Natural killer cell (primary cell): ENCODE results near the gene CLEC3B. TPM values are rescaled to one million over a fixed set of nuclear protein-coding genes. Genes with fewer than 3 reads are reported as not detected.
A peak's percentile ranks its signal among the peaks of the same experiment; 100 is the strongest.

Experiments used
- ATAC-seq, 3 donors: fragments of 150-1000 bp in 2 of 3; fragments of 200-7000 bp in 1 of 3; cut with Tn5 transposase; 1 replicate in 1 of 3; 2 replicates in 2 of 3; pipeline ENCODE4 v1.10.0; 2021; ENCODE audit warnings: mild to moderate bottlenecking in 2 of 3, moderate library complexity in 2 of 3
- DNase-seq, 2 donors: peaks; one replicate each; pipeline versions ENCODE4 v3.0.0 to v3.0.0-alpha.2; 2013 to 2021; ENCODE audit warnings: mixed read lengths in 1 of 2
- H3K27ac ChIP-seq: one replicate; pipeline ENCODE4 v1.5.1; 2013; ENCODE audit warnings: mild to moderate bottlenecking, low read length
- H3K27me3 ChIP-seq: one replicate; pipeline ENCODE4 v1.6.1; 2013; ENCODE audit warnings: low read length; ENCODE audit not compliant: control insufficient read depth, insufficient read depth
- H3K36me3 ChIP-seq: one replicate; pipeline ENCODE4 v1.6.1; 2013; ENCODE audit warnings: low read length; ENCODE audit not compliant: control insufficient read depth, insufficient read depth
- H3K4me1 ChIP-seq: one replicate; pipeline ENCODE4 v1.6.1; 2013; ENCODE audit warnings: low read length; ENCODE audit not compliant: control insufficient read depth, insufficient read depth
- H3K4me3 ChIP-seq: one replicate; pipeline ENCODE4 v1.5.1; 2013; ENCODE audit warnings: low read length
- H3K9me3 ChIP-seq: one replicate; pipeline ENCODE4 v1.6.1; 2013; ENCODE audit warnings: low read length; ENCODE audit not compliant: control insufficient read depth, insufficient read depth
- H3K27ac Mint-ChIP-seq, 2 donors: one replicate each; pipeline ENCODE4 v1.8.0; 2022; ENCODE audit warnings: mild to moderate bottlenecking in 2 of 2, mixed read lengths in 2 of 2, moderate library complexity in 1 of 2
- H3K27me3 Mint-ChIP-seq, 2 donors: one replicate each; pipeline ENCODE4 v1.8.0; 2022; ENCODE audit warnings: low read depth in 2 of 2, mixed read lengths in 2 of 2
- H3K36me3 Mint-ChIP-seq: one replicate; pipeline ENCODE4 v1.8.0; 2022; ENCODE audit warnings: mixed read lengths
- H3K4me1 Mint-ChIP-seq, 2 donors: one replicate each; pipeline ENCODE4 v1.8.0; 2022; ENCODE audit warnings: mixed read lengths in 2 of 2
- H3K4me3 Mint-ChIP-seq: one replicate; pipeline ENCODE4 v1.8.0; 2022; ENCODE audit warnings: mild to moderate bottlenecking, moderate library complexity, mixed read lengths
- H3K9me3 Mint-ChIP-seq, 2 donors: one replicate each; pipeline ENCODE4 v1.8.0; 2022; ENCODE audit warnings: mixed read lengths in 2 of 2
- WGBS: methylation state at CpG from one replicate; pipeline ENCODE4 v1.1.7; 2013; ENCODE audit warnings: missing lambda C conversion rate; ENCODE audit not compliant: insufficient coverage; 5-methylcytosine and 5-hydroxymethylcytosine counted together
- intact Hi-C: fragments of 100-400 bp; cut with micrococcal nuclease; formaldehyde crosslinking; loops from one replicate; pipeline ENCODE4 v1.14.2; 2022
- total RNA-seq, 4 donors: library from RNA; stranded (reverse); fragments of 120-200 nt in 1 of 4; gene quantifications; one replicate each; pipeline versions ENCODE4 v1.2.3 to v1.2.4, GENCODE V29; 2013 to 2022
- TF ChIP-seq, protein P1 (sequence below): fragments of 200-600 bp; IDR thresholded peaks from one replicate; pipeline ENCODE4 v1.8.0; 2022; ENCODE audit warnings: antibody characterized with exemption

CLEC3B gene
- total RNA-seq, 3 donors from 2014 or later (not counting 1 experiment from before 2014, with no cell fraction given) = 0.87 to 1.5 (median 1.1) TPM

DNA sequence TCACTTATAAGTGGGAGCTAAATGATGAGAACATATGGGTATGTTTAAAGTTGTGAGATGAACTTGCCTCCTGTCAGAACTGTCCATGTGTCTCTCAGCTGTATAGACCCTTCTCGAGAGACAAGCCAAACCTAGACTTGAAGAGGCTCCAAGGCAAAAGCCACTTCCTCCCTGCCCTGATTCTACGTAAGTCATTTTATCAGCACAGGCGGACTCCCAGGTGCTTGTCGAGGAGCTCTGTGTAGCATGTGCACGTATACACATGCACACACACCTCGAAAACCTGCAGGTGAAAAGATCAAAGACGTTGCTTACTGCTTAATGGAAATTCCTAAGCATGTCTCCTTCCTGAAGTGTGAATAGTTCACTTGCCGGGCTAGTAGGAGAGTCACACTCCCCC, 5.6 kb upstream of the CLEC3B start:
- Histone ChIP-seq H3K27me3 (no peaks in the 10 kb centered on the region), H3K4me3 (no peak overlapping the region), H3K4me1 (no peaks in the 10 kb centered on the region), H3K36me3 (no peaks in the 10 kb centered on the region), H3K27ac (no peak overlapping the region), H3K9me3 (no peaks in the 10 kb centered on the region)
- H3K4me1 Mint-ChIP-seq = peaks cover 11 to 26% of the 10 kb centered on the region in 2 donors
- H3K4me3 Mint-ChIP-seq = no peak overlapping the region
- intact Hi-C loops = no loop called here
- ATAC-seq (peak in 1 of 3 donors; percentile 41), DNase-seq (peak in 1 of 2 donors; percentile 65)
- H3K36me3 Mint-ChIP-seq = no peaks in the 10 kb centered on the region
- no peaks in the 10 kb centered on the region for H3K9me3 Mint-ChIP-seq
- WGBS = 40% methylated on average over 8 of the region's 8 CpGs
- TF ChIP-seq, protein P1, sequence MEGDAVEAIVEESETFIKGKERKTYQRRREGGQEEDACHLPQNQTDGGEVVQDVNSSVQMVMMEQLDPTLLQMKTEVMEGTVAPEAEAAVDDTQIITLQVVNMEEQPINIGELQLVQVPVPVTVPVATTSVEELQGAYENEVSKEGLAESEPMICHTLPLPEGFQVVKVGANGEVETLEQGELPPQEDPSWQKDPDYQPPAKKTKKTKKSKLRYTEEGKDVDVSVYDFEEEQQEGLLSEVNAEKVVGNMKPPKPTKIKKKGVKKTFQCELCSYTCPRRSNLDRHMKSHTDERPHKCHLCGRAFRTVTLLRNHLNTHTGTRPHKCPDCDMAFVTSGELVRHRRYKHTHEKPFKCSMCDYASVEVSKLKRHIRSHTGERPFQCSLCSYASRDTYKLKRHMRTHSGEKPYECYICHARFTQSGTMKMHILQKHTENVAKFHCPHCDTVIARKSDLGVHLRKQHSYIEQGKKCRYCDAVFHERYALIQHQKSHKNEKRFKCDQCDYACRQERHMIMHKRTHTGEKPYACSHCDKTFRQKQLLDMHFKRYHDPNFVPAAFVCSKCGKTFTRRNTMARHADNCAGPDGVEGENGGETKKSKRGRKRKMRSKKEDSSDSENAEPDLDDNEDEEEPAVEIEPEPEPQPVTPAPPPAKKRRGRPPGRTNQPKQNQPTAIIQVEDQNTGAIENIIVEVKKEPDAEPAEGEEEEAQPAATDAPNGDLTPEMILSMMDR = no peak
- no peaks in the 10 kb centered on the region for H3K27me3 Mint-ChIP-seq
- peak overlapping the region in 1 of 2 donors; percentile 6 for H3K27ac Mint-ChIP-seq

GRCh38 chr3:45021524-45022297, 4.4 kb upstream of the CLEC3B start:
- no peaks in the 10 kb centered on the region for H3K9me3 Mint-ChIP-seq
- H3K4me1 Mint-ChIP-seq = peaks cover 11 to 33% of the 10 kb centered on the region in 2 donors
- H3K36me3 Mint-ChIP-seq = no peaks in the 10 kb centered on the region
- Histone ChIP-seq H3K9me3 (no peaks in the 10 kb centered on the region), H3K4me1 (peaks cover 6% of the 10 kb centered on the region), H3K36me3 (no peaks in the 10 kb centered on the region), H3K27me3 (no peaks in the 10 kb centered on the region), H3K27ac (no peak overlapping the region), H3K4me3 (no peak overlapping the region)
- intact Hi-C loops = no loop called here
- H3K27ac Mint-ChIP-seq = peak overlapping the region; percentile 6 to 42
- DNase-seq (no peak), ATAC-seq (no peak)
- H3K4me3 Mint-ChIP-seq = no peak overlapping the region
- TF ChIP-seq, protein P1 = no peak
- WGBS = 92% methylated on average over 12 of the region's 12 CpGs
- no peaks in the 10 kb centered on the region for H3K27me3 Mint-ChIP-seq

DNA sequence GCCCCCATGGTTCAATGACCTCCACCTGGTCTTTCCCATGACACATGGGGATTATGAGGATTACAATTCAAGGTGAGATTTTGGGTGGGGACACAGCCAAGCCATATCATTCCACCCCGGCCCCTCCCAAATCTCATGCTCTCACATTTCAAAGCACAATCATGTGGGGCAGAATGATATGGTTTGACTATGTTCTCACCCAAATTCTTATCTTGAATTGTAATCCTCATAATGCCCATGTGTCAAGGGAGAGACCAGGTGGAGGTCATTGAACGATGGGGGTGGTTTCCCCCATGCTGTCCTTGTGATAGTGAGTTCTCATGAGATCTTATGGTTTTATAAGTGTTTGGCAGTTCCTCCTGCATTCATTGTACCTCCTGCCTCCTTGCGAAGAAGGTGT, 2.4 kb upstream of the CLEC3B start:
- intact Hi-C loops = no loop called here
- DNase-seq = no peak

More for the DNA sequence above, 2.4 kb upstream of the CLEC3B start:
- Histone ChIP-seq H3K4me1 (peaks cover 6% of the 10 kb centered on the region), H3K36me3 (no peaks in the 10 kb centered on the region), H3K27me3 (no peaks in the 10 kb centered on the region), H3K4me3 (no peak overlapping the region), H3K9me3 (no peaks in the 10 kb centered on the region), H3K27ac (no peak overlapping the region)
- Mint-ChIP-seq H3K4me3 (no peak overlapping the region), H3K27me3 (peaks cover 0 to 3% of the 10 kb centered on the region in 2 donors), H3K36me3 (no peaks in the 10 kb centered on the region), H3K27ac (no peak overlapping the region), H3K9me3 (no peaks in the 10 kb centered on the region), H3K4me1 (peaks cover 11 to 33% of the 10 kb centered on the region in 2 donors)
- ATAC-seq = no peak
- WGBS = 54% methylated on average over 2 of the region's 3 CpGs
- TF ChIP-seq, protein P1 = no peak
